Ammon's horn (tissue), 1 donor: ENCODE results near the gene FAM221A.
A peak's percentile ranks its signal among the peaks of the same experiment; 100 is the strongest.
"Not testable (repeated sequence)": the region's sequence is repeated elsewhere in the genome, so short reads cannot be mapped to it uniquely, and the experiment has no call there.

Experiments
- DNase-seq: peaks from one replicate; pipeline ENCODE4 v3.0.0-alpha.2; 2016; ENCODE audit warnings: low spot score

The FAM221A gene

GRCh38 chr7:23709081-23709750 lies 29.2 kb downstream of the FAM221A start:
- DNase-seq: no peak

DNA sequence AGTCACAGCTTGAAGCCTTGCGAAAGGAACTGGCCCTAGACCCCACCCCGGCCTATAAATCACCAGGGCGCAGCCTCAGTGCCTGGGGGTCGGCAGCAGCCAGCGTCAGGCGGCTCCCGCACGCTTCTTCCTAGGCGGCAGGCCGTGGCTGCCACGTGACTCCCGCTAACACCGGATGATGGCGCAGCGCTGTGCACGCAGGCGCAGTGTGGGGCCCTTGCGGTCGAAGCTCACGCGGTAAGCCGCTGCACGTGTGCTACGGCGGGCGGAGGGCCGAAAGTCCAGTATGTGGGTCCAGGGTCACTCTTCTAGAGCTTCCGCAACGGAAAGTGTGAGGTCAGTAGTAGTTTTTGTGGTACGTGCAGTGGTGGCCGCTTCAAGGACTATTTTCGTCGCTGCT lies 30.0 kb downstream of the FAM221A start, which contains the start of gene STK31:
TSS of gene STK31 (plus strand) at position 220 of the 400 bp plus-strand sequence. CDS start at position 287, 67 bp downstream.
- DNase-seq: no peak

- peak; percentile 45 for DNase-seq
These were observed 32.6 kb downstream of the FAM221A start for GRCh38 chr7:23712368-23713284.

- DNase-seq: no peak
These were observed 33.5 kb downstream of the FAM221A start for GRCh38 chr7:23713285-23714149.

GRCh38 chr7:23714150-23714464 lies 34.1 kb downstream of the FAM221A start:
- DNase-seq: no peak

DNA sequence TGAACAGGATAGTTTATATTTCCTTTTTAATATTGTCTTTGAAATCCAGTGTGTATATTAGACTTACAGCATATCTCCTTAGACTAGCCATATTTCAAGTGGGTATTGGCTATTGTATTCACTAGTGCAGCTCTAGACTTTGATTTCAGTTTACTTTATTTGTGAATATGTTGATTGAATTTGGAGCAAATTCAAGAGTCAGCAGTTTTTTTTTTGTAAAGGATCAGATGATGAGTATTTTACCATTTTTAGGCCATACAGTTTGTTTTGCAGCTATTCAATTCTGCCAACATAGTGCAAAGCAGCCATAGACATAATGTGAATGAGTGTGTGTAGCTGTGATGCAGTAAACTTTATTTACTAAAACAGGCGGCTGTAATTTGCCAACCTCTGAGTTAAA lies 34.6 kb downstream of the FAM221A start:
- no peak for DNase-seq

DNA sequence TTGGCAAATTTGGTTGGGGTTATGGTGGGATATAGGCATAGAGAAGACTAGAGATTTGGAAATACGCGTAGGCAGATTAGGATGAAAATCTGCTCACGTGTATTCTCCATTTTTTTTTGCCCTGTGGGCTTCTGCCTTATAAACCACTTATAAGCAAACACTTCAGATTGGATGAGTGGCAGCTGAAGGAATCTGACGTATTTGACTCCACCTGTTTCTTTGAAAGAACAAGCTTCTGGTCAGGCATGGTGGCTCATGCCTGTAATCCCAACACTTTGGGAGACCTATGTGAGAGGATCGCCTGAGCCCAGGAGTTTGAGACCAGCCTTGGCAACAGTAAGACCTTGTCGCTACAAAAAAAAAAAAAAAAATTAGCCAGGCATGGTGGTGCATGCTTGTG lies 35.1 kb downstream of the FAM221A start:
- DNase-seq: no peak

GRCh38 chr7:23717788-23718187 lies 37.8 kb downstream of the FAM221A start:
- DNase-seq: no peak

DNA sequence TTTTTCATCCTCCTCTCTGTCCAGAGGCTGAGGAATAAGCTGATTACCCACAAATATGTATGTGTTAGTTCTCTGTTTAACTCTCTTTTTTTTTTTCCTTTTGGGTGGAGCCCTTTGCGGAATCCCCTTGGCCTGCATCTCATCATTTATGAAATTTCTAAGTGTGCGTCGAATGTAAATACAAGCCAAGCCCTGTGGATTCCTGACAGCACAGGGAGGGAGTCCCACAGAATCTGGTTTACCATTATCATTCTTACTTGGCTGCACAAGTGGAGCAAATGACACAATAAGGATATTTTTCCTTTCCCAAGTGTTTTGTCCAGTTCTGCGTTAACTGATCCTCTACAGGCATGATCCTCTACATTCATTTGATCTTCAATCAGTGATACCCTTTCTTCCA lies 41.5 kb downstream of the FAM221A start:
- DNase-seq: no peak

- not testable (repeated sequence) for DNase-seq
These were observed 42.7 kb downstream of the FAM221A start for GRCh38 chr7:23722587-23723216.

DNA sequence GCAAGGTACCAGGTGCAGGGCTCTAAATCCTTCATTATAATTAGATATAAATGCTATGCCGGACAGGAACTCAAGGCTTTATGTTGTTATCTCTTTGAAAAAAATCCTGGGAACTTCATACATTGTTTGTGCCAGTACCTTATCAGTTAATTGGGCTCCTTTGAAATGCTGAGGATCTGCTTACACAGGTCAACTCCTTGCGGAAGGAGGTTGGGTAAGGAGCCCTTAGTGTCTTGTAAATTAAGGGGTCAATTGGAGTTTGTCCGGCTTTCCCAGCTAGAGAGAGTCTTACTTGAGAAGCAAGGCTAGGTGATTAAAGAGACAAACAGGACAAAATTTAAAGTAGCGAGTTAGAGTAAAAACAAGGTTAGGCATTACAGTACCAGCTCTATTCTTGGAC lies 44.1 kb downstream of the FAM221A start:
- DNase-seq: not testable (repeated sequence)

GRCh38 chr7:23742051-23742450 lies 62.1 kb downstream of the FAM221A start:
- no peak for DNase-seq

DNA sequence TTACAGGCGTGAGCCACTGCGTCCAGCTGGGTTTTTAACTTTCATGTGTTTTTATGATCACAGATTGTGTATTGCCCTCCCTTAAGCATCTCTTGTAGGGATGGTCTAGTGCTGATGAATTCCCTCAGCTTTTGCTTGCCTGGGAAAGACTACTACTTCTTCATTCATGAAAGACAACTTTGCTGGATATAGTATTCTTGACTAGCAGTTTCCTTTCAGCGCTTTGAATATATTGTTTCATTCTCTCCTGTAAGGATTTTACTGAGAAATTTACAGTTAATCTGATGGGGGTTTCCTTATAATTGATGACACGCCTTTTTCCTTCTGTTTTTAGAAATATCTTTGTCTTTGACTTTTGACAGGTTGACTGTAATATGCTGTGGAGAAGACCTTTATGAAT lies 63.2 kb downstream of the FAM221A start:
- no peak for DNase-seq

DNA sequence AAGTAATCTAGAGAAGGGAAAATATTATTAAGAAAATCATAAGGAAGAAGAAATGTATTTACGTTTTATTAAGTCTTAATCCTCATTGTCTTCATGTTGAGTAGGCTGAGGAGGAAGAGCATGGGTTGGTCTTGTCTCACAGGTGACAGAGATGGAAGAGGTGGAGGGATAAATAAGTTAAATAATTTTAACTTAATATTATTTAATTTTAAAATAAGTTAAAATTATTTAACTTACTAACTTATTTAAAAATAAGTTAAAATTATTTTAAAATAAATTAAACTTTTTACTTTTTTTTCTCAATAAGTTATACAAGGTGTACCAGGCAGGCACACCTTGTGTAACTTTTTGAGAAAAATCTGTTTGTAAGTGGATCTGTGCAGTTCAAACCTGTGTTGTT lies 66.6 kb downstream of the FAM221A start:
- no peak for DNase-seq

DNA sequence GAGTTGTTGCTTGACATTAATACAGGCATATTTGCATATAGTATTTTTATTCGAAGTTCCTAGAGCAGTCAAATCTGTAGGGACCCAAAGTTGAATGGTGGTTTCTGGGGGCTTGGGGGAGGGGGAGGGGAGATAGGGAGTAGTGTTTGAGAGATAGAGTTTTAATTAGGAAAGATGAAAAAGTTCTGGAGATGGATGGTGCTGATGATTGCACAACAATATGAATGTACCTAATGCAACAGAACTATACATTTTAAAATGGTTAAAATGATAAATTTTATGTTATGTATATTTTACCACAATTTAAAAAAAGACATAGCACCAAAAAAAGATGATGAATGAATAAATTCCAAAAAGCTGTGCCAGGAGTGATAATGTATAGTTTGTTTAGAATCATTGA lies 71.9 kb downstream of the FAM221A start:
- no peak for DNase-seq
